Activated T-cell treated with anti-CD3 and anti-CD28 coated beads, Interleukin-2, amount 50 U/mL, for 1 hour (primary cell): ENCODE data around the gene SOHLH2.

Source experiments
- DNase-seq: peaks from one replicate; pipeline ENCODE4 v3.0.0-alpha.2; 2020

SOHLH2 gene

GRCh38 chr13:36214163-36214921 lies at the start of gene SOHLH2:
Gene SOHLH2, minus strand, starts transcription at chr13:36214556. Its CDS starts 30 bp downstream, at chr13:36214526.
- no peak for DNase-seq

DNA sequence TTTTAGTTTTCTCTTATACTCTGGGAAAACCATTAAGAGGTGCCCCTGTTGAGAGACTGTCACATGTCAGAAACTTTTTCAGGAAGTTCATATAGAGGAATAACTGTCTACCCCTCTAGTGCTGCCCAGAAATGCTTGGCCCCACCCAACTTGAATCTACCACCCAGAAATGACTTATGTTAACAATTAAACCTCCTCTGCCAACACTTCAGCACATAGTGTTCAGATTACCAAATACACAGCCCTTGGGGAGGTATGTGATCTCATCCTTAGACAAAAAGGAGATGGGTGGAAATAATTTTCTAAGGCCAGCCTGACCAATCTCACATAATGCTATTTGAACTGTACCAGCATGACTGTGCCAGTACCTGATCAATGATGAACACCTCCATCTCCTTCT lies 47.6 kb upstream of the SOHLH2 start:
- no peak for DNase-seq

- DNase-seq = no peak
Measured at GRCh38 chr13:36261011-36261410, 46.7 kb upstream of the SOHLH2 start.

DNA sequence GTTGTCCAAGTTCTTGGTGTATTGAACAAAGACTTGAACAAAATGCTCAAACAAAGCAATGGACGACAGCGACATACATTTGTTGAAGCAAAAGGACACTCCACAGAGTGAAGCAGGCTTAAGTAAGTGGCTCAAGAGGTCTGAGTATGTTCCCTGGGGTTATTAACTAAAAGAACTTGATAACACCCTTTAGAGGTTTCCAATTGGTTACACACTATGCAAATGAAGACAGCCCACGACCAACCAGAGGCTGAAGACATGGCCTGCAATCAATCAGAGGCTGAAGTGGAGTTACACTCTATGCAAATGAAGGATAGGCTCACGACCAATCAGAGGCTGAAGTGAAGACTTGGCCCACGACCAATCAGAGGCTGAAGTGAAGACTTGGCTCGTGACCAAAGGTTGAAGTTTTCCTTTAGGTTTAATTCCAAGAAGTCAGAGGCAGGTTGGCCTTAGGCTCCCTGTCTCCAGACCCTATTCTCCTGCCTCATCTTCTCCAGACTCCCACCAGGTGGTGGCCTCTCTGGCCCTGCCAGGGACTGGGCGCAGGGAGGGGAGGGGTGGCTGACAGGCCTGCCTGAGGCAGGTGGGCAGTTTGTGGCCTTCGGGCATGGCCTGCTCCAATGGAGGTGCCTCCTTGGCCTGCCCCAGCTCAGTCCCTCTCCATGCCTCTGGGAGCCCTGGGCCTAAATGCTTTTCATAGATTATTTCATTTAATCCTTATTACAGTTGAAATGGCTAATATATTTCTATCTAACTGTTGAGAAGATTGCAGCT lies 45.2 kb upstream of the SOHLH2 start:
- DNase-seq = no peak

- no peak for DNase-seq
Measured at GRCh38 chr13:36258831-36259230, 44.5 kb upstream of the SOHLH2 start.

GRCh38 chr13:36251526-36251925 lies 37.2 kb upstream of the SOHLH2 start:
- DNase-seq = no peak

DNA sequence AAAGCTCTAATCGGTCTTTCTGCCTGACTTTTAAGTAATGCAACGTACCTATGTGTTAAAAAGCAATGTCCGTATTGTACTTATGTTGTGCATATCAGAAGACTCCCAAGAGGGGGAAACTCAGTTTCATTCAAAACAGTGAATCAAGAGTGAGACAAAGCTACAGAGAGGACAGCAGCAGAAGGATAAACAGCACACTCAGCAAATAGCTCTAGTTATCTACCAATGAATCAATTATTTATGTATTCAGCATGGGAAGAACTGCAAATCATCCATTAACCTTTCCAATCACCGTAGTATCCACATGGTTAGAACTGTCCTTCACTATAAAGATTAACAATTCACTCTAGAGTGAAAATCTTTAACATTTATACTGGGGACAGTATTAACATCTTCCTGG lies 36.7 kb upstream of the SOHLH2 start:
- DNase-seq = no peak

GRCh38 chr13:36248700-36249099 lies 34.3 kb upstream of the SOHLH2 start:
- no peak for DNase-seq

DNA sequence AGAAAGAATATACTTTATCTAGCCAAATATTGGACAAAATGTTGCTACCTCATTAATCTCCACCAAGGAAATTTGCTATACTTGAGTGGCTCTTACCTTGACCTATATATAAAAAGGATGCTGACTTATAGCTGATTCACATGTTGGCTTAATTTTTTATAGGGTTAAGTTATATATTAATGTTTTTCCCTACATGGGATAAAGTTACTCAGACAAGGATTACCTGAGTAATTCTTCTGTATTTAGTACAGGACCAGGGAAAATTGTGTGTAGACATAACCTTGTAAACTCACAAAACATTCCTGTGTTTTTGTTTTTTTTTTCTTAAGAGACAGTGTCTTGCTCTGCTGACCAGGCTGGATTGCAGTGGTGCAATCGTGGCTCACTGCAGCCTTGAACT lies 30.6 kb upstream of the SOHLH2 start:
- DNase-seq = no peak

- no peak for DNase-seq
Measured at GRCh38 chr13:36244073-36244472, 29.7 kb upstream of the SOHLH2 start.

DNA sequence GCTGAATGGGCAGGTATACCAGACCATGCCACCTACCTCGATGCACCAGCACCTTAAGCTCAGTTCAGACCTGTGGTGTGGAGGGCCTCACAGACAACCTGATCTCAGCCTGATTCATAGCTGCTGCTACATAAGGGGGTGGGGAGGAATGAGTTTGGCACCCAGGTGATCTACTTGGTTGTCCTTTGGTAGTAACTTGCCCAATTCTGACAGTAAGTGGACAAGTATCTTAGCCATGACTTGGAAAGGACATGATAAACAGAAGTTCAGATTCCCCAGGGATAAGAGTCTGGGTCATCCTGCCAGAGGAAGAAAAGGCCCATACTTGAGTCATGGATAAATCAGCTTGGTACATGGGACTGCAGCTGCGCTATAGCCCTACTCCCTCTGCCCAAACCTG lies 28.4 kb upstream of the SOHLH2 start:
- no peak for DNase-seq

- no peak for DNase-seq
Measured at GRCh38 chr13:36231236-36231635, 16.9 kb upstream of the SOHLH2 start.

- no peak for DNase-seq
Measured at GRCh38 chr13:36224730-36225129, 10.4 kb upstream of the SOHLH2 start.

DNA sequence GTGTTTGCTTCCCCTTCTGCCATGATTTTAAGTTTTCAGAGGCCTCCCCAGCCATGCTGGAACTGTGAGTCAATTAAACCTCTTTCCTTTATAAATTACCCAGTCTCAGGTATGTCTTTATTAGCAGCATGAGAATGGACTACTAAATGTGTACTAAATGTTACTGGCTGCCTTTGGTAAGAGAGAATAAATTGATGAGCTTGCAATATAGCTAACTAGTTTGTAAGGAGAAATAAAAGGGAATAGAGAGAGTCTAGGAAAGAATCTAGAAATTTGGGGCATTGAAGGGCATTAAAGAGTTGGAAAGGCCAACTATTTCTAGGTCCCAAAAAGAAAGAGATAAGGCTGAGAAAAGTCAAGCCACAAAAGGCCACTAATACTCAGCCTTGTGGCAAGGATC lies 5.5 kb upstream of the SOHLH2 start:
- no peak for DNase-seq

DNA sequence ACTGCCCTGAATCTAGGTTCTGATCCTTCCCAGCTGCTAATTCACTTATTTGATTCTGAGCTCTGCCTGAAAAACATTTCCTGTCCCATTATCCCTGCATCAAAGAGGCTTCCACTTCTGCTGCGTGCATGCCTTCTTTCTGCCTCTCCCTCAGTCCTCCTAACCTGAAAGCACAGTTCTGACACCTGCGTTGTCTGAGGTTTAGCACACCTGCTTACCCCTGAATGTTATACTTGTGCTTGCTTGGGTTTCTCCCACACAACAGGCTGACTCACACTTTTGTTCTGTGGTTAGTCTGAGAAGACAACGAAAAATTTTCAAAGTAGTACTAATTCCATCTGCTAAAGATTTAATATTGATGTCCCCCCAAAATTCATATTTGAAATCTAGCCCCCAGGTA lies 3.1 kb upstream of the SOHLH2 start:
- DNase-seq = no peak

- no peak for DNase-seq
Measured at GRCh38 chr13:36212789-36213188, 1.6 kb downstream of the SOHLH2 start.

DNA sequence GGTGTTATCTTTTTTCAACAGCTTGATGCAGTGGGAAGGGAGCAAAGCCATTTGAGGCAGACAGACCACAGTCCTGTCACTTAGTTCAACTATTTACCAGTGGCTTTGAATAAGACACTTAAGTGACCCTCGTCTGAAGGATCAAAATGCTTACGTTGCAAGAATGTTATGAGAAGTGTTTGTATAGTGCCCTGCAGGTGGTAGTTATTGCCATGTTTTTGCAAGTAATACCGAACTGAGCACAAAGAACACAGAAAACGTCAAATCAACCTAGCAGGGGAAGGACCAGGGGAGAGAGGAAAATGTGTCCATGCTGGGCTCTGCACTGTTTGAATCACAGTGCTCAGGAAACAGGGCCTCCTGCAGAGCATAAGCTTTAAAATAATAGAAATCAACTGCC lies 2.8 kb downstream of the SOHLH2 start:
- DNase-seq = no peak

DNA sequence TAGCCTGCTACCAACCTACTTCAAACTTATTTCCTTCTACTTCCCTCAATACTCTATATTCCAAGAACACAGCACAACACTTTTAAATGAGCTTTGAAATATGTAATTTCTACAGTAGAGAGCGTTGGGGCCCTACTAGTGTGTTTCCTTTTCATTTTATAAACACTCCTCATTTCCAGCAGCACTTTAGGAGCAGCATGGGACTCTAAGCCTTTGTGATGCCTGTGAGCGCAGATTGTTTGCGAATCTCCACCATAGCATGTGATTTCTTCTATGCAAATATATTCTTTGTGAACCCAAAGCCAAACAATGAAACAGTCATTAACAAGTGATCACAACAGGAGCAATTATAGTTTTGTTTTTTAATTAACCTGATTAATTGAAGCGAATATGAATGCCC lies 3.6 kb downstream of the SOHLH2 start:
- no peak for DNase-seq

DNA sequence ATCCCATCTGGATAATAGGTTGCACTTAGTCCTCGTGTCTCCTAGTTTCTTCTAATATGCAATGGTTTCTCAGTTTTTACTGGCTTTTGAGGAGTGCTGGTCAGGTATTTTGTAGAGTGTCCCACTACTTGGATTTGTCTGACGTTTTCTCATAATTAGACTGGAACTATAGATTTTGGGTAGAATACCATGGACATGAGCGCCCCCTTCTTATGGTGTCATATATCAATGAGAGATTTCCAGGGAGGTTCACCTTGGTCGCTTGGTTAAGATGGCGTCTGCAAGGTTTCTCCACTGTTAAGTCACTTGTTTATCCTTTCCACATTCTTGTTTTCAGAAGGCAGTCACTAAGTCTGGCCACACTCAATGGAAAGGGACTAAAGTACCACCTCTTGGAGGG lies 6.7 kb downstream of the SOHLH2 start:
- no peak for DNase-seq

- DNase-seq = no peak
Measured at GRCh38 chr13:36193151-36193855, 21.1 kb downstream of the SOHLH2 start.

GRCh38 chr13:36192166-36192565 lies 22.2 kb downstream of the SOHLH2 start:
- DNase-seq = no peak

DNA sequence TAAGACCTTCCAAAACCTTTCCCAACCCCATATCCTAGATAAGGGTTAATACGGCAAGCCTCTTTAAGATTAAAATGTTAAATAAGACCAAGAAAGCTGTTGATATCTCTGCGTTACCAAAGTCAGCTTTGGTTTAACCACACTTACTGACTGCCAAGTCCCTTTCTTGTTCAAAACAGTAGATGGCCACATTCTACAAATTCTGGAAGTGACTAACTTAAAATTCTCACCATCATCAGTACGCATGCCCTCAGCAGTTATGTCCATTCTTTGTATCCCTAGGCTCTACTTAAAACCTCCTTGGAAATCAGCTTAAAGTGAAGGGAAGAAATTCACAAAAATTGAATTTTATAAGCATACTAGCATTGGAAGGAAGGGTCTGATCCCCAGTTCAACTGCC lies 23.6 kb downstream of the SOHLH2 start:
- DNase-seq = no peak

GRCh38 chr13:36188441-36188840 lies 25.9 kb downstream of the SOHLH2 start:
- DNase-seq = no peak

DNA sequence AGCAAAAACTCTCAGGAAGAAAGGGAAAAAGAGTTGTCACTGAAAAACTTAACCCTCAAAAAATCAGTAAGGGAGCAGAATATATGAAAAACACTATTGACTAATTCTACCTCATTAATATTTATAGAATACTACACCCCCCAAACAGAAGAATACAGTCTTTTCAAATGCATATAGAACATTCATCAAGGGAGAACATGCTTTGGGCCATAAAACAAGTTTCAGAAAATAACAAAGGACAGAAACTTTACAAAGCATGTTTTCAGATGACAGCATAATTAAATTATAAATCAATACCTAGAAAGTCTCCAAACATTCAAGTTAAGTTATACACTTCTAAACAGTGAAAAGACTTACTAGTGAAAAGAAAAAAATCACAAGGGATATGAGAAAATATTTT lies 30.5 kb downstream of the SOHLH2 start:
- DNase-seq = no peak
